G401.6 (cell line): Measurements from ENCODE around the gene ZNF438.
"Not testable (repeated sequence)": the region's sequence is repeated elsewhere in the genome, so short reads cannot be mapped to it uniquely, and the experiment has no call there.

Experiments used
- FAIRE-seq: peaks from 2 replicates; lab custom pipeline; 2012; peaks lifted over from hg19 to GRCh38; lab: Jason Lieb, UNC

Gene ZNF438

GRCh38 chr10:31031558-31032257 is at the start of gene ZNF438:
ZNF438 (minus strand) TSS chr10:31031865; CDS start chr10:30877034, 154,831 bp downstream.
- no peak for FAIRE-seq

- no peak for FAIRE-seq
Measured at GRCh38 chr10:31076610-31076988, 44.9 kb upstream of the ZNF438 start.

- FAIRE-seq = no peak
Measured at GRCh38 chr10:31075881-31076609, 44.4 kb upstream of the ZNF438 start.

GRCh38 chr10:31075434-31075833 is 43.8 kb upstream of the ZNF438 start:
- no peak for FAIRE-seq

GRCh38 chr10:31074722-31075086 is 43.0 kb upstream of the ZNF438 start:
- no peak for FAIRE-seq

GRCh38 chr10:31073996-31074721 is 42.5 kb upstream of the ZNF438 start:
- no peak for FAIRE-seq

GRCh38 chr10:31073211-31073610 is 41.5 kb upstream of the ZNF438 start:
- no peak for FAIRE-seq

GRCh38 chr10:31072451-31072850 is 40.8 kb upstream of the ZNF438 start:
- FAIRE-seq = no peak

GRCh38 chr10:31071232-31072005 is 39.8 kb upstream of the ZNF438 start:
- no peak for FAIRE-seq

GRCh38 chr10:31070691-31071090 is 39.0 kb upstream of the ZNF438 start:
- FAIRE-seq = no peak

- FAIRE-seq = no peak
Measured at GRCh38 chr10:31070025-31070424, 38.4 kb upstream of the ZNF438 start.

- FAIRE-seq = no peak
Measured at GRCh38 chr10:31069411-31069810, 37.7 kb upstream of the ZNF438 start.

- no peak for FAIRE-seq
Measured at GRCh38 chr10:31064348-31064747, 32.7 kb upstream of the ZNF438 start.

GRCh38 chr10:31063841-31064240 is 32.2 kb upstream of the ZNF438 start:
- no peak for FAIRE-seq

GRCh38 chr10:31062856-31063255 is 31.2 kb upstream of the ZNF438 start:
- FAIRE-seq = no peak

GRCh38 chr10:31061941-31062340 is 30.3 kb upstream of the ZNF438 start:
- FAIRE-seq = no peak

GRCh38 chr10:31058795-31059703 is 27.4 kb upstream of the ZNF438 start:
- no peak for FAIRE-seq

GRCh38 chr10:31056678-31057077 is 25.0 kb upstream of the ZNF438 start:
- not testable (repeated sequence) for FAIRE-seq

- no peak for FAIRE-seq
Measured at GRCh38 chr10:31055573-31056251, 24.0 kb upstream of the ZNF438 start.

GRCh38 chr10:31051703-31052102 is 20.0 kb upstream of the ZNF438 start:
- FAIRE-seq = no peak

- no peak for FAIRE-seq
Measured at GRCh38 chr10:31042670-31043069, 11.0 kb upstream of the ZNF438 start.
